Left cardiac atrium (tissue), 4 donors: ENCODE measurements around the gene ASB8. TPM values are rescaled to one million over a fixed set of nuclear protein-coding genes. Genes with fewer than 3 reads are reported as not detected.

ENCODE experiments used
- ATAC-seq, 2 donors: fragments of 200-7000 bp; cut with Tn5 transposase; one replicate each; pipeline ENCODE4 v1.9.1; 2020; ENCODE audit warnings: mild to moderate bottlenecking in 2 of 2, moderate library complexity in 2 of 2
- DNase-seq: peaks from one replicate; pipeline ENCODE4 v3.0.0-alpha.2; 2020
- intact Hi-C, 2 donors: fragments of 100-400 bp; cut with DNase I; formaldehyde crosslinking; loops; one replicate each; pipeline versions ENCODE4 v1.14.1 to v1.15.1; 2022 to 2023
- long read RNA-seq: library from polyadenylated mRNA; unstranded; transcript quantifications from one replicate; pipeline ENCODE4 v2.0.0, GENCODE V29; 2021
- total RNA-seq, 2 donors: library from RNA; stranded (reverse); fragmentation: NEBNext Ultra II Directional; extraction: Animal tissue kit (Norgen Biotek cat#: 25700); gene quantifications; one replicate each; pipeline ENCODE4 v1.2.1, GENCODE V29; 2021
- donor health status: DM: no; HTN: yes; CAD: no.
- donor health status: DM: no; HTN: yes; CAD: no; lungs with severe emphysema.
- donor health status: DM: yes; HTN: yes; CAD: no.
- donor health status: Dilated cardiomyopathy.

Gene ASB8, protein sequence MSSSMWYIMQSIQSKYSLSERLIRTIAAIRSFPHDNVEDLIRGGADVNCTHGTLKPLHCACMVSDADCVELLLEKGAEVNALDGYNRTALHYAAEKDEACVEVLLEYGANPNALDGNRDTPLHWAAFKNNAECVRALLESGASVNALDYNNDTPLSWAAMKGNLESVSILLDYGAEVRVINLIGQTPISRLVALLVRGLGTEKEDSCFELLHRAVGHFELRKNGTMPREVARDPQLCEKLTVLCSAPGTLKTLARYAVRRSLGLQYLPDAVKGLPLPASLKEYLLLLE
- total RNA-seq: 10 to 100 TPM; 47.3 to 50.0 TPM
- long read RNA-seq, transcript ASB8-205 (4 exons, 2,610 nt): minor isoform, 12 of 69 reads
- long read RNA-seq, transcript ASB8-207 (5 exons, 923 nt): minor isoform, 5 of 69 reads
- long read RNA-seq, transcript ASB8-201 (4 exons, 2,615 nt): major isoform, 46 of 69 reads
- long read RNA-seq, partial matches to known transcripts: 0 of 69 reads
- long read RNA-seq, other reads (novel, unspliced or antisense): 2 of 69 reads

DNA sequence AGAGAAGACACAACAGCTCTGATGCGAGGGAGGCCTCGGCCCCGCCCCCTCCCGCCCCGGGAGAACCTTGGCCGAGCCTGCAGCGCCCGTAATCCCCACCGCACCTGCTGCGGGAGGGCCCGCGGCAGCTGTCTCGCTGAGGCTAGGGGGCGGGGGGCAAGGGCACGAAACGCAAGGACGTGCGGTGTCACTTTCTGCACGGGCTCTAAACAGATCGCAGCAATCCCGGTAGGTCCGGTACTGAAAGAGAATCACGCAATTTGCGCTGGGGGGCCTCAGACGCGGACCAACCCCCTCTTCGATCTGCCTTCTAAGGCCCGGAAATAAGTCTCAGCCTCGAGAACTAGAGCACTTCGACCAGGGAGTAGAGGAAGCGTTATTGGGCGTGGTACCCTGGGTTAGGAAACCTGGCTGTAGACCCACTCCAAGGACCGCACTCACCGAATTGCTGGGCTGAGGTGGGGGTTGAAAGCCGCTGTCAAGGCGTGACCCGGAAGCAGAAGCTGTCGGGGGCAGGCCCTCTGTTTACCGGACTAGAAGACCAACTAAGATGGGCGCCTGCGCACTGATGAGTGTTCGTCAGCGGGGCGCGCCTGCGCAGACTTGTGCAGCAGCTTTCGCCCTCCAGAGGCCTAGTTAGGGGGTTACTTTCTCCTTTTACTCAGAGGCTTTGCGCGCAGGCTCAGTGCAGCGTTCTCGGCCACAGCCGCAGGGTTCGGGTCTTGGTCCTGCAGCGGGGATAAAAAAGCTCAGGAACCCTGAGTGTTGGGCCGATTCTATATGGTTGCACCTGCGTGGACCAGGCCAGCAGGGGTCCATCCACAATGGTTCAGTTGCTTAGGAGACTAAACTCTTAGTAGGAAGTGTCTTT is at the start of gene ASB8:
Gene ASB8 (minus strand): TSS at position 498 of the 871 bp plus-strand sequence. CDS start 4,019 bp downstream, outside the sequence.
- DNase-seq (peak; percentile 99), ATAC-seq (peak; percentile 98 to 99)
- intact Hi-C loops: loop anchor here in 1 of 2 donors (5.0 kb wide), 2 partner anchors 35 to 50 kb away; partner anchors contain the start of gene SENP1

GRCh38 chr12:48203192-48203591 is 45.9 kb upstream of the ASB8 start, which contains the start of gene OR10AD1:
TSS of gene OR10AD1 (minus strand) at chr12:48203292. CDS start at chr12:48203292, 0 bp downstream.
- DNase-seq (no peak), ATAC-seq (no peak)
- intact Hi-C loops: loop anchor here in 1 of 2 donors (10.0 kb wide), 1 partner anchor 152 kb away; the partner anchor contains the start of gene ZNF641

- DNase-seq: no peak
- no peak for ATAC-seq
- intact Hi-C loops: loop anchor here in 1 of 2 donors (10.0 kb wide), 1 partner anchor 152 kb away; the partner anchor contains the start of gene ZNF641
These were observed 45.5 kb upstream of the ASB8 start for GRCh38 chr12:48202766-48203165.

DNA sequence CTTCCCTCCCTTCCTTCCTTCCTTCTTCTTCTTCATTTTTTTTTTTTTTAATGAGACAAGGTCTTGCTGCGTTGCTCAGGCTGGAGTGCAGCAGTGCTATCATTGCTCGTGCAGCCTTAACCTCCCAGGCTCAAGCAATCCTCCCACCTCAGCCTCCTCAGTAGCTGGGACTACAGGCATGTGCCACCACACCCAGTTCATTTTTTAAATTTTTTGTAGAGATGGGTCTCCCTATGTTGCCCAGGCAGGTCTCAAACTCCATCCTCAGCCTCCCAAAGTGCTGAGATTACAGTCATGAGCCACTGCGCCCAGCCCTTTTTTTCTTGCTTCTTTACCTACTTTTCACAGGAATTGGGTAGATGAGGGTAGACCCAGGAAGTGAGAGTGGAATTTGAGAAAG is 44.2 kb upstream of the ASB8 start:
- no peak for DNase-seq
- ATAC-seq: no peak
- intact Hi-C loops: loop anchor here in 1 of 2 donors (10.0 kb wide), 1 partner anchor 153 kb away; the partner anchor contains the start of gene ZNF641

DNA sequence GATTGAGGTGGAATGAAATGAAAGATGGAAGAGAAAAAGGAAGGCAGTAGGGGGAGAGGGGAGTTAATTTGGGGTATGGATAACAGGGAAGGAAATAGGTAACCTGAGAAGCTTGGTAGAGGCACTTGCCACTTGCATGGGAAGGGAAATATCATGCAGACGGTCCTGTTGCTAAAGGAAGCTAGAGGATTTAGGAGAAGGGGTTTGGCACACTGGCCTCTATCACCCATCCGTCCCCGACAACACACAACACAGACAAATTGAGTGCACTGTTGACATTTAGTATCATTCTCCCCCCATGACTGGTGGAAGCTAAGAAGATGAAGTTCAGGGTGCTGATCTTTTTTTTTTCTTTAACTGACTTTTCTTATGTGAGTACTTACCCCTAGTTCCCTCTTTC is 43.8 kb upstream of the ASB8 start:
- no peak for DNase-seq

DNA sequence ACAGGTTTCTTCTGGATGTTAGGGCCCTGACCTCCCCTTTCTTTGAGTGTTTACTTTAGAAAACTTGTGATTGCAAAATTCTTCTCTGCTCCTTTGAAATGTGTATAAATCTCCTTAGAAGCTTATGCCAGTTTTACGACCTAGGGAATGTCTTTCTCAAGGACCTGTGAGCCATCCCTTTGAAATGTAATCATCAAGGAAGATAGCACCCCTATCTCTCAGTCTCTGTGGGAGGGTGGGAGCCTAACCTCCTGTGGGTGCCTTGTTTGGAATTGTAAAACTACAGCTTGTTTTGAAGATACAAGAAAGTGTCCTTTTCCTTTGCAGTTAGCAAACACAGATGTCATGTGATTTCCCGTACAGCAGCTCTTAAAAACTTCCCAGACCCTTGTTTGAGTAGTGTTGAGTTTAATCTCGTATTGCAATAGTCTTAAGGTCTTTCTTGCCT is 42.5 kb upstream of the ASB8 start:
- intact Hi-C loops: loop anchor here in 1 of 2 donors (10.0 kb wide), 1 partner anchor 155 kb away; the partner anchor contains the start of gene ZNF641
- DNase-seq (no peak), ATAC-seq (no peak)

More for the DNA sequence above, 43.8 kb upstream of the ASB8 start:
- intact Hi-C loops: loop anchor here in 1 of 2 donors (10.0 kb wide), 1 partner anchor 154 kb away; the partner anchor contains the start of gene ZNF641
- no peak for ATAC-seq

DNA sequence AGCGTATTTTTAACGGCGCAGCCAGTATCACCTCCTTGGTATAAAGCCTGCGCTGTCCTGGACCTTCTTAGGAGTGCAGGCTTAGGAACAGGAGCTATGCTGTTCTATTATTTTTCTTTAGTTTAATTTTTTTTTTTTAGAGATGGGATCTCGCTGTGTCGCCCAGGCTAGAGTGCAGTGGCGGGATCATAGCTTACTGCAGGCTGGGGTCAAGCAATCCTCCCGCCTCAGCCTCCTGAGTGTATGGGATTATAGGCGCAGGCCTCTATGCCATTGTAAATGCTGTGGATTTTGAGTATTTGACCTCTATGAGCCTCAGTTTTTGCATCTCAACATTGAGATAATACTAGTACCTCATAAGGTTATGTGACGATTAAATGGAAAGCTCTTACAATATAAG is 41.7 kb upstream of the ASB8 start:
- intact Hi-C loops: no loop called here
- ATAC-seq: no peak

GRCh38 chr12:48198672-48198971 is 41.3 kb upstream of the ASB8 start:
- ATAC-seq (peak; percentile 51 to 66), DNase-seq (peak; percentile 66)
- intact Hi-C loops: no loop called here

More for the DNA sequence above, 41.7 kb upstream of the ASB8 start:
- no peak for DNase-seq

DNA sequence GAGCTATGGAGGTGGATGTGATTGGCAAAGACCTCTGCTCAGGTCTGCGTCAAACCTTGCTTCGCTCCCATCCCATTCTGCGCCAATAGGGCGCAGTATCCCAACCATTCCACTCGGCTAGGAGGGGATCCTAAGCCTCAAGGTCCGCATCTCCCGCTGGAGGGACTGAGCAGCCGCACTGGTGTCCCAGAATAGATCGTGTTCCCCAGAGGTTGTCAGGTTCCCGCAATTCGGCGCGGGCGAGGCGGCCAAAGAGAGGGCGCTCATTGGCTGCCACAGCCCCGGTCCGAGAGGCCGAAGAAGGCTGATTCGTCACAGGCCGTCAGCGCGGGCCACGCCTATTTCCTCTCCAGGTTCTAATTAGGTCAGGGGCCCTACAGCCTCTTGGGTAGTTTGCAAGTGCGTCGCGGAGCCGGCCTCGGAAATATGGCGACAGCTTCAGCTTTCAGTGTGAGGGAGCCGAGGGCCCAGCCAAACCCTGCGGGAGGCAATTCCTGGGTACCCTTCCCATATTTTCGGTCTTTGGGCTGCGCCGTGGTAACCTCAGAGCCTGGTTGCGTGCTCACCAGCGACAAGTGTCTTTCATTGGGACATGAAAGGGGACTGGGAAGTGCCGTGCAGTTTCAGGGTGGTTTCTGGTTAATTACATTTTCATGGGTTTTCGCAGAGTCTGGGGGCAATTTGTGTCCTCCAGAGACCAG is 40.8 kb upstream of the ASB8 start:
- peak; percentile 99 for DNase-seq
- ATAC-seq: peak; percentile 99 to 100
- intact Hi-C loops: no loop called here

- ATAC-seq: peak; percentile 41 to 54
- DNase-seq: no peak
- intact Hi-C loops: no loop called here
These were observed 40.2 kb upstream of the ASB8 start for GRCh38 chr12:48197549-48197970.

GRCh38 chr12:48194799-48195201 is 37.5 kb upstream of the ASB8 start:
- no peak for ATAC-seq
- intact Hi-C loops: no loop called here
- no peak for DNase-seq

DNA sequence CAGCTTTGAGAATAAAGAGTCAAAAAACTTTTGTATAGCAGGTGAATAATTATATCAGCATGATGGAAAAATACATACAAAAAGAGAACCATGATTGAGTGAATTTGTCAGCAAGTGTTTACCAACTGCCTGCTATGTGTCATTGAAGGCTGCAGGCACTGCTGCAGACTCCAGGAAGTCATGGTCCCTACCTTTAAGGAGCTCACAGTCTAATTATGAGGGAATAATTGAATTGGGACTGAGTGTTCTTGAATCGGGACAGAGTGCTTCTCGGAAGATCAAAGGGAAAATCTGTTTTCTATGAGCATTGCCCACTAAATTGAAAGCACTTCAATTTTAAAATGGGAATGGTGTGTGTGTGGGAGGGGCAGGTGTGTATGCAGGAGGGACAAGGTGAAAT is 36.3 kb upstream of the ASB8 start:
- ATAC-seq (no peak), DNase-seq (no peak)
- intact Hi-C loops: no loop called here

- intact Hi-C loops: no loop called here
- ATAC-seq (no peak), DNase-seq (no peak)
These were observed 35.5 kb upstream of the ASB8 start for GRCh38 chr12:48192861-48193260.

DNA sequence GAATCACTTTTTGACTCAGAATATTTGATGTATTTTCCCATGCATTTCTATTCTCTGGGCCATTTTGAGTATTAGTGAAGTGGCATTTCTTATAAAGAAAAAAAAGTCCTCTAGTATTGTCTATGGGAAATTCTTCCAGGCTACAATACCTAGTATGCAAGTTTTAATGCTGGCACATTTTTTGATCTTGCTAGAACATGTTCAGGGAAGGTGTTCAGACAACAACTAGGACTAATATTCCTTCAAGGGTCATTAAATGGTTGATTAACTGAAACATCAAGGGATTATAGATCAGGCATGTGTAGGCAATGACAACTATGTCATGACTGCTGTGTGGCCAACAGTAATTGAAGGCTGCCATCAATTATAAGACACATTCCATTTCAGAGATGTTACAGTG is 33.8 kb upstream of the ASB8 start:
- DNase-seq (no peak), ATAC-seq (no peak)
- intact Hi-C loops: no loop called here

GRCh38 chr12:48189331-48190125 is 32.2 kb upstream of the ASB8 start:
- ATAC-seq (peak; percentile 59 to 82), DNase-seq (peak; percentile 49)
- intact Hi-C loops: loop anchor here in 1 of 2 donors (10.0 kb wide), 1 partner anchor 425 kb away; no protein-coding TSS in a partner anchor

DNA sequence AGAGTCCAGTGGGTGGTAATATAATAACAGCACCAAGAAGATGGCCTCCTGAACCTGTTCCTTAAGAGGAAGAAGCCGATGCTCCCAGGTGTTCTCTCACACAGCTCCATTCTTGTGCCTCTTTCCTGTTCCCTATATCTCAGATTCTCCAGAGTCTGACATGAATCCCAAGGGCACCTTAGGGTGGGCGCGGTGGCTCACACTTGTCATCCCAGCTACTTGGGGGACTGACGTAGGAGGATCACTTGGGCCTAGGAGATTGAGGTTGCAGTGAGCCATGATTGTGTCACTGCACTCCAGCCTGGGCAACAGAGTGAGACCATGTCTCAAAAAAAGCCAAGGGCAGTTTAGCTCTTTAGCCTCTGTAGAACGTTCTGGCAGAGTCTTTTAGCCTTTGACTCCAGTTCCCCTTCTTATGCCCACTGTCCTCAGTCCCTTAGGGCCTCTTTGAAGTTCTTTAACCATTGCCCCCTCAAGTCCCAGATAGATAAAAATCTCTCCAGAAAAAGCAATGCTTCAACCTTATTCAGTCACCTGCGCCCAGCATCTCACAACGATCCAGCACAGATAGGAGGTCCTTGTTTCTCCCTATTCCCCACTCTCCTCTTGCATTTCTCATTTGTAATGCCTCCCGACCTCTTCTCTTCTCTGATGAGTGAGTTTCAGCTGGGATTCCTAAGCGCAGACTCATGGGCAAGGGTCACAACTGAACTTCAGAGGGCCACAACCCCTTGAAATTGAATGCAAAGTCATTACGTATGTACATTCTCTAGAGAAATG is 30.8 kb upstream of the ASB8 start:
- intact Hi-C loops: loop anchor here in 1 of 2 donors (10.0 kb wide), 1 partner anchor 427 kb away; no protein-coding TSS in a partner anchor
- ATAC-seq: no peak

More for the DNA sequence above, 30.8 kb upstream of the ASB8 start:
- no peak for DNase-seq
